Measurements from ENCODE around the gene ARHGAP21. TPM values are rescaled to one million over a fixed set of nuclear protein-coding genes. Genes with fewer than 3 reads are reported as not detected.

ARHGAP21 gene
- total and polyA plus RNA-seq, 2 experiments from 2014 or later = 15.3 to 44.5 TPM

DNA sequence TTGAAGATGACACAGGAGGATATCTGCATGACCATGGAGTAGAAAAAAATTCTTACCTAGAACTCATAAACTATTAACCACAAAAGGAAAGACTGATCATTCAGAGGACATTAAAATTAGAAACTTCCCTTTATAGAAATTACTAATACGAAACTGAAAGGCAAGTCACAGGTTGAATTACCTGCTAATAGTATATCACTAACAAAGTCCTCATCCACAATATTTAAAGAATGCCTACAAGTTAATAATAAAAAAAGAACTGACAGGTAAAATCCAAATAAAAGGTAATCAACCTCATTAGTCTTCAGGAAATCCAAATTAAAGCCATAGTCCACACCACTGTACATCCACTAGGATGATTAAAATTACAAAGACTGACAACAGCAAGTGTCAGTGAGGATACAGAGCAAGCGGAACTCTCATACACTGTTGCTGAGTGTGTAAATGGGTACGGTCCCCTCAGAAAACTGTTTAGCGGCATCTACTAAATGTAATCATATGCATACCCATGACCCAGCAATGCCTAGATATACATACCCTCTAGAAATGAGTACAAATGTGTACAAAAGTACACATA is 71.2 kb downstream of the ARHGAP21 start (continued):
- TF ChIP-seq, protein P1, sequence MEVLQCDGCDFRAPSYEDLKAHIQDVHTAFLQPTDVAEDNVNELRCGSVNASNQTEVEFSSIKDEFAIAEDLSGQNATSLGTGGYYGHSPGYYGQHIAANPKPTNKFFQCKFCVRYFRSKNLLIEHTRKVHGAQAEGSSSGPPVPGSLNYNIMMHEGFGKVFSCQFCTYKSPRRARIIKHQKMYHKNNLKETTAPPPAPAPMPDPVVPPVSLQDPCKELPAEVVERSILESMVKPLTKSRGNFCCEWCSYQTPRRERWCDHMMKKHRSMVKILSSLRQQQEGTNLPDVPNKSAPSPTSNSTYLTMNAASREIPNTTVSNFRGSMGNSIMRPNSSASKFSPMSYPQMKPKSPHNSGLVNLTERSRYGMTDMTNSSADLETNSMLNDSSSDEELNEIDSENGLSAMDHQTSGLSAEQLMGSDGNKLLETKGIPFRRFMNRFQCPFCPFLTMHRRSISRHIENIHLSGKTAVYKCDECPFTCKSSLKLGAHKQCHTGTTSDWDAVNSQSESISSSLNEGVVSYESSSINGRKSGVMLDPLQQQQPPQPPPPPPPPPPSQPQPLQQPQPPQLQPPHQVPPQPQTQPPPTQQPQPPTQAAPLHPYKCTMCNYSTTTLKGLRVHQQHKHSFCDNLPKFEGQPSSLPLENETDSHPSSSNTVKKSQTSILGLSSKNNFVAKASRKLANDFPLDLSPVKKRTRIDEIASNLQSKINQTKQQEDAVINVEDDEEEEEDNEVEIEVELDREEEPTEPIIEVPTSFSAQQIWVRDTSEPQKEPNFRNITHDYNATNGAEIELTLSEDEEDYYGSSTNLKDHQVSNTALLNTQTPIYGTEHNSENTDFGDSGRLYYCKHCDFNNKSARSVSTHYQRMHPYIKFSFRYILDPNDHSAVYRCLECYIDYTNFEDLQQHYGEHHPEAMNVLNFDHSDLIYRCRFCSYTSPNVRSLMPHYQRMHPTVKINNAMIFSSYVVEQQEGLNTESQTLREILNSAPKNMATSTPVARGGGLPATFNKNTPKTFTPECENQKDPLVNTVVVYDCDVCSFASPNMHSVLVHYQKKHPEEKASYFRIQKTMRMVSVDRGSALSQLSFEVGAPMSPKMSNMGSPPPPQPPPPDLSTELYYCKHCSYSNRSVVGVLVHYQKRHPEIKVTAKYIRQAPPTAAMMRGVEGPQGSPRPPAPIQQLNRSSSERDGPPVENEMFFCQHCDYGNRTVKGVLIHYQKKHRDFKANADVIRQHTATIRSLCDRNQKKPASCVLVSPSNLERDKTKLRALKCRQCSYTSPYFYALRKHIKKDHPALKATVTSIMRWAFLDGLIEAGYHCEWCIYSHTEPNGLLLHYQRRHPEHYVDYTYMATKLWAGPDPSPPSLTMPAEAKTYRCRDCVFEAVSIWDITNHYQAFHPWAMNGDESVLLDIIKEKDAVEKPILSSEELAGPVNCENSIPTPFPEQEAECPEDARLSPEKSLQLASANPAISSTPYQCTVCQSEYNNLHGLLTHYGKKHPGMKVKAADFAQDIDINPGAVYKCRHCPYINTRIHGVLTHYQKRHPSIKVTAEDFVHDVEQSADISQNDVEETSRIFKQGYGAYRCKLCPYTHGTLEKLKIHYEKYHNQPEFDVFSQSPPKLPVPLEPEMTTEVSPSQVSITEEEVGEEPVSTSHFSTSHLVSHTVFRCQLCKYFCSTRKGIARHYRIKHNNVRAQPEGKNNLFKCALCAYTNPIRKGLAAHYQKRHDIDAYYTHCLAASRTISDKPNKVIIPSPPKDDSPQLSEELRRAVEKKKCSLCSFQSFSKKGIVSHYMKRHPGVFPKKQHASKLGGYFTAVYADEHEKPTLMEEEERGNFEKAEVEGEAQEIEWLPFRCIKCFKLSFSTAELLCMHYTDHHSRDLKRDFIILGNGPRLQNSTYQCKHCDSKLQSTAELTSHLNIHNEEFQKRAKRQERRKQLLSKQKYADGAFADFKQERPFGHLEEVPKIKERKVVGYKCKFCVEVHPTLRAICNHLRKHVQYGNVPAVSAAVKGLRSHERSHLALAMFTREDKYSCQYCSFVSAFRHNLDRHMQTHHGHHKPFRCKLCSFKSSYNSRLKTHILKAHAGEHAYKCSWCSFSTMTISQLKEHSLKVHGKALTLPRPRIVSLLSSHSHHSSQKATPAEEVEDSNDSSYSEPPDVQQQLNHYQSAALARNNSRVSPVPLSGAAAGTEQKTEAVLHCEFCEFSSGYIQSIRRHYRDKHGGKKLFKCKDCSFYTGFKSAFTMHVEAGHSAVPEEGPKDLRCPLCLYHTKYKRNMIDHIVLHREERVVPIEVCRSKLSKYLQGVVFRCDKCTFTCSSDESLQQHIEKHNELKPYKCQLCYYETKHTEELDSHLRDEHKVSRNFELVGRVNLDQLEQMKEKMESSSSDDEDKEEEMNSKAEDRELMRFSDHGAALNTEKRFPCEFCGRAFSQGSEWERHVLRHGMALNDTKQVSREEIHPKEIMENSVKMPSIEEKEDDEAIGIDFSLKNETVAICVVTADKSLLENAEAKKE (CRISPR knock-in tag; IDR thresholded peaks at IDR 0.05) = no peak
- no peak for TF ChIP-seq ZNF331 (CRISPR knock-in tag; IDR thresholded peaks at IDR 0.05; ENCODE audit: low read depth)

DNA sequence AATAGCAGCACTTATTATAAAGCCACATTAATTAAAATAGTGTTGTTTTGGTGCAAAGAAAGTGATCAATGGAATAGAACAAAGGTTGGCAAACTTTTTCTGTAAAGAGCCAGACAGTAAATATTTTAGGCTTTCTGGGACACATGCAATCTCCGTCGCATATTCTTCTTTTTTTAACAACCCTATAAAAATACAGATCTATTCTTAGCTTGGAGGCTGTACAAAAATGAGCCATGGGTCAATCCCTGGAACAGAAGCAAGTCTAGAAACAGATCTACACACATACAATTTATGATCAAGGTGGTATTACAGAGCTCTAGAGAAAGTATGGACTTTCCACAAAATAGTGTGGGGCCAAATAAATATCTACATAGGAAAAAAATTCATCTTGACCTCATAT is 71.8 kb downstream of the ARHGAP21 start:
- peaks cover 13% of the 10 kb centered on the region for H3K9me3 Mint-ChIP-seq
- peaks cover 14% of the 10 kb centered on the region for H3K36me3 Mint-ChIP-seq (ENCODE audit: low read depth)
- H3K79me2 ChIP-seq (replicated peaks; ENCODE audit: insufficient read depth) = no peaks in the 10 kb centered on the region; the same call in 1 of the 2 replicates
- TF ChIP-seq, protein P2, sequence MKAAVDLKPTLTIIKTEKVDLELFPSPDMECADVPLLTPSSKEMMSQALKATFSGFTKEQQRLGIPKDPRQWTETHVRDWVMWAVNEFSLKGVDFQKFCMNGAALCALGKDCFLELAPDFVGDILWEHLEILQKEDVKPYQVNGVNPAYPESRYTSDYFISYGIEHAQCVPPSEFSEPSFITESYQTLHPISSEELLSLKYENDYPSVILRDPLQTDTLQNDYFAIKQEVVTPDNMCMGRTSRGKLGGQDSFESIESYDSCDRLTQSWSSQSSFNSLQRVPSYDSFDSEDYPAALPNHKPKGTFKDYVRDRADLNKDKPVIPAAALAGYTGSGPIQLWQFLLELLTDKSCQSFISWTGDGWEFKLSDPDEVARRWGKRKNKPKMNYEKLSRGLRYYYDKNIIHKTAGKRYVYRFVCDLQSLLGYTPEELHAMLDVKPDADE (IDR thresholded peaks at IDR 0.05) = no peak
- TF ChIP-seq NANOG (IDR thresholded peaks at IDR 0.05; ENCODE audit: borderline replicate concordance) (no peak), EZH2phosphoT487 (IDR thresholded peaks at IDR 0.05; ENCODE audit: unreplicated experiment) (no peak), STAT1 (IDR thresholded peaks at IDR 0.05; ENCODE audit: unreplicated experiment) (no peak), POLR2AphosphoS5 (IDR thresholded peaks at IDR 0.05; ENCODE audit: low read depth) (no peak), ZNF331 (CRISPR knock-in tag; IDR thresholded peaks at IDR 0.05; ENCODE audit: low read depth) (no peak), EZH2 (IDR thresholded peaks at IDR 0.05; ENCODE audit: low read depth, unreplicated experiment) (no peak), ZNF114 (CRISPR knock-in tag; IDR thresholded peaks at IDR 0.05) (no peak), JUNB (IDR thresholded peaks at IDR 0.05; ENCODE audit: unreplicated experiment) (no peak)
- TF ChIP-seq, protein P3, sequence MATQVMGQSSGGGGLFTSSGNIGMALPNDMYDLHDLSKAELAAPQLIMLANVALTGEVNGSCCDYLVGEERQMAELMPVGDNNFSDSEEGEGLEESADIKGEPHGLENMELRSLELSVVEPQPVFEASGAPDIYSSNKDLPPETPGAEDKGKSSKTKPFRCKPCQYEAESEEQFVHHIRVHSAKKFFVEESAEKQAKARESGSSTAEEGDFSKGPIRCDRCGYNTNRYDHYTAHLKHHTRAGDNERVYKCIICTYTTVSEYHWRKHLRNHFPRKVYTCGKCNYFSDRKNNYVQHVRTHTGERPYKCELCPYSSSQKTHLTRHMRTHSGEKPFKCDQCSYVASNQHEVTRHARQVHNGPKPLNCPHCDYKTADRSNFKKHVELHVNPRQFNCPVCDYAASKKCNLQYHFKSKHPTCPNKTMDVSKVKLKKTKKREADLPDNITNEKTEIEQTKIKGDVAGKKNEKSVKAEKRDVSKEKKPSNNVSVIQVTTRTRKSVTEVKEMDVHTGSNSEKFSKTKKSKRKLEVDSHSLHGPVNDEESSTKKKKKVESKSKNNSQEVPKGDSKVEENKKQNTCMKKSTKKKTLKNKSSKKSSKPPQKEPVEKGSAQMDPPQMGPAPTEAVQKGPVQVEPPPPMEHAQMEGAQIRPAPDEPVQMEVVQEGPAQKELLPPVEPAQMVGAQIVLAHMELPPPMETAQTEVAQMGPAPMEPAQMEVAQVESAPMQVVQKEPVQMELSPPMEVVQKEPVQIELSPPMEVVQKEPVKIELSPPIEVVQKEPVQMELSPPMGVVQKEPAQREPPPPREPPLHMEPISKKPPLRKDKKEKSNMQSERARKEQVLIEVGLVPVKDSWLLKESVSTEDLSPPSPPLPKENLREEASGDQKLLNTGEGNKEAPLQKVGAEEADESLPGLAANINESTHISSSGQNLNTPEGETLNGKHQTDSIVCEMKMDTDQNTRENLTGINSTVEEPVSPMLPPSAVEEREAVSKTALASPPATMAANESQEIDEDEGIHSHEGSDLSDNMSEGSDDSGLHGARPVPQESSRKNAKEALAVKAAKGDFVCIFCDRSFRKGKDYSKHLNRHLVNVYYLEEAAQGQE (IDR thresholded peaks at IDR 0.05; ENCODE audit: unreplicated experiment) = no peak
- TF ChIP-seq, protein P4, sequence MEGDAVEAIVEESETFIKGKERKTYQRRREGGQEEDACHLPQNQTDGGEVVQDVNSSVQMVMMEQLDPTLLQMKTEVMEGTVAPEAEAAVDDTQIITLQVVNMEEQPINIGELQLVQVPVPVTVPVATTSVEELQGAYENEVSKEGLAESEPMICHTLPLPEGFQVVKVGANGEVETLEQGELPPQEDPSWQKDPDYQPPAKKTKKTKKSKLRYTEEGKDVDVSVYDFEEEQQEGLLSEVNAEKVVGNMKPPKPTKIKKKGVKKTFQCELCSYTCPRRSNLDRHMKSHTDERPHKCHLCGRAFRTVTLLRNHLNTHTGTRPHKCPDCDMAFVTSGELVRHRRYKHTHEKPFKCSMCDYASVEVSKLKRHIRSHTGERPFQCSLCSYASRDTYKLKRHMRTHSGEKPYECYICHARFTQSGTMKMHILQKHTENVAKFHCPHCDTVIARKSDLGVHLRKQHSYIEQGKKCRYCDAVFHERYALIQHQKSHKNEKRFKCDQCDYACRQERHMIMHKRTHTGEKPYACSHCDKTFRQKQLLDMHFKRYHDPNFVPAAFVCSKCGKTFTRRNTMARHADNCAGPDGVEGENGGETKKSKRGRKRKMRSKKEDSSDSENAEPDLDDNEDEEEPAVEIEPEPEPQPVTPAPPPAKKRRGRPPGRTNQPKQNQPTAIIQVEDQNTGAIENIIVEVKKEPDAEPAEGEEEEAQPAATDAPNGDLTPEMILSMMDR (conservative IDR thresholded peaks at IDR 0.05; ENCODE audit: low read depth in 2 of 2) = no peak

More for the DNA sequence above, 71.8 kb downstream of the ARHGAP21 start:
- no peak overlapping the region for H3K27ac Mint-ChIP-seq
- no peak overlapping the region for H3K4me3 ChIP-seq
- H3K4me3 Mint-ChIP-seq = no peak overlapping the region
- no peaks in the 10 kb centered on the region for H4K20me1 ChIP-seq (replicated peaks; ENCODE audit: insufficient read depth)
- DNase-seq (ENCODE audit: low spot score) (no peak), ATAC-seq (no peak)
- H3K4me2 ChIP-seq = no peak overlapping the region
- peaks cover 4% of the 10 kb centered on the region; the same call in 1 of the 2 replicates for H3K4me1 ChIP-seq (ENCODE audit: insufficient read depth)
- H2AFZ ChIP-seq = no peak overlapping the region
- no peak overlapping the region for H3K27ac ChIP-seq (ENCODE audit: low read depth)
- H3K4me1 Mint-ChIP-seq = peaks cover 7% of the 10 kb centered on the region; the same call in 2 of the 3 replicates
- no peaks in the 10 kb centered on the region for H3K36me3 ChIP-seq (ENCODE audit: insufficient read depth)
- H3K27me3 ChIP-seq (ENCODE audit: insufficient read depth) = no peaks in the 10 kb centered on the region
- H3K9me2 ChIP-seq (ENCODE audit: insufficient read depth) = no peaks in the 10 kb centered on the region
- H3F3A ChIP-seq (replicated peaks; ENCODE audit: low read depth) = no peaks in the 10 kb centered on the region
- H3K27me3 Mint-ChIP-seq (ENCODE audit: insufficient read depth, low read depth, poor library complexity) = peaks cover 3% of the 10 kb centered on the region

Data from GM23338 (cell line).